GM12878 (cell line): ENCODE measurements around the gene SF3B5. TPM values are rescaled to one million over a fixed set of nuclear protein-coding genes. Genes with fewer than 3 reads are reported as not detected.

Experiments
- ATAC-seq: fragments of 200-7000 bp; cut with Tn5 transposase; 3 replicates; pipeline ENCODE4 v1.9.1; 2020; ENCODE audit warnings: mild to moderate bottlenecking, moderate library complexity
- BruUV-seq: library from RNA; stranded (reverse); fragments of 400-500 nt; replicated peaks from 2 replicates; lab custom pipeline; 2021; lab: Mats Ljungman, UMichigan
- CTCF ChIA-PET: fragments of 300-600 bp; sonication (Branson Sonifier 250); formaldehyde crosslinking; extraction: SDS; loops from one replicate; lab custom pipeline; 2021; ENCODE audit warnings: inconsistent platforms; lab: Yijun Ruan, JAX
- POLR2A ChIA-PET: fragments of 350-600 bp; formaldehyde crosslinking; extraction: SDS; loops from one replicate; lab custom pipeline; 2021; ENCODE audit warnings: inconsistent platforms; lab: Charles Lee
- RAD21 ChIA-PET: fragments of 300-600 bp; sonication (Branson Sonifier 250); formaldehyde crosslinking; loops from one replicate; lab custom pipeline; 2023; ENCODE audit warnings: antibody characterized with exemption; ENCODE audit not compliant: unreplicated experiment; lab: Charles Lee
- SMC1A ChIA-PET: fragments of 300-600 bp; sonication (Branson Sonifier 250); formaldehyde crosslinking; loops from one replicate; lab custom pipeline; 2023; ENCODE audit not compliant: unreplicated experiment, uncharacterized antibody; lab: Charles Lee
- DNase-seq: peaks from one replicate; pipeline ENCODE4 v3.0.0-alpha.2; 2011; ENCODE audit warnings: low read depth, low spot score
- FAIRE-seq: peaks from 3 replicates; lab custom pipeline; 2011; peaks lifted over from hg19 to GRCh38; lab: Jason Lieb, UNC
- H2AFZ ChIP-seq: 2 replicates; pipeline ENCODE4 v1.6.0; 2011; ENCODE audit warnings: low read depth, low read length, control low read depth; ENCODE audit not compliant: control insufficient read depth
- H3K27ac ChIP-seq: 2 replicates; pipeline ENCODE4 v1.5.1; 2011; ENCODE audit warnings: control low read depth; ENCODE audit not compliant: control insufficient read depth, insufficient read depth
- H3K27me3 ChIP-seq, 2 experiments: replicated peaks in 1 of 2; 2 replicates each; pipeline versions ENCODE4 v1.6.0 to v1.6.1; 2011; ENCODE audit warnings: low read length in 1 of 2; ENCODE audit not compliant: control insufficient read depth in 2 of 2, insufficient read depth in 2 of 2
- H3K36me3 ChIP-seq, 2 experiments: 2 replicates each; pipeline ENCODE4 v1.5.1; 2011; ENCODE audit warnings: low read length in 1 of 2; ENCODE audit not compliant: control insufficient read depth in 2 of 2, insufficient read depth in 2 of 2
- H3K4me1 ChIP-seq: 2 replicates; pipeline ENCODE4 v1.6.1; 2011; ENCODE audit warnings: mild to moderate bottlenecking, low read length, moderate library complexity, mixed read lengths; ENCODE audit not compliant: control insufficient read depth, insufficient read depth
- H3K4me2 ChIP-seq: 2 replicates; pipeline ENCODE4 v1.6.0; 2011; ENCODE audit warnings: control low read depth; ENCODE audit not compliant: control insufficient read depth, insufficient read depth
- H3K4me3 ChIP-seq: fragments of 200-600 bp; sonication (generic); 2 replicates; pipeline ENCODE4 v1.5.1; 2016
- H3K79me2 ChIP-seq: 2 replicates; pipeline ENCODE4 v1.6.0; 2011; ENCODE audit warnings: low read length; ENCODE audit not compliant: control insufficient read depth, insufficient read depth
- H3K9ac ChIP-seq: 2 replicates; pipeline ENCODE4 v1.8.0; 2011; ENCODE audit warnings: low read length, control low read depth, mixed read lengths; ENCODE audit not compliant: control insufficient read depth, insufficient read depth
- H3K9me3 ChIP-seq: replicated peaks from 3 replicates; pipeline ENCODE4 v1.5.1; 2011; ENCODE audit warnings: mild to moderate bottlenecking, low read length; ENCODE audit not compliant: control insufficient read depth, insufficient read depth
- H4K20me1 ChIP-seq: 2 replicates; pipeline ENCODE4 v1.6.0; 2011; ENCODE audit not compliant: control insufficient read depth, insufficient read depth
- ATF2 ChIP-seq: IDR thresholded peaks from 2 replicates; pipeline ENCODE4 v1.6.1; 2012; ENCODE audit warnings: low read length, inconsistent platforms
- MAX ChIP-seq: IDR thresholded peaks from 2 replicates; pipeline ENCODE4 v1.6.1; 2012; ENCODE audit warnings: low read depth, low read length, improper control_type of control experiment
- NR2C2 ChIP-seq: IDR thresholded peaks from 2 replicates; pipeline ENCODE4 v1.6.1; 2011; ENCODE audit warnings: borderline replicate concordance, low read depth; ENCODE audit not compliant: control insufficient read depth, insufficient read length
- PRDM15 ChIP-seq: fragments of 450-650 bp; formaldehyde crosslinking; IDR thresholded peaks from 2 replicates; pipeline ENCODE4 v1.4.0; 2020; ENCODE audit warnings: mild to moderate bottlenecking, moderate library complexity
- STAT1 ChIP-seq: fragments of 450-650 bp; conservative IDR thresholded peaks from 2 replicates; pipeline ENCODE4 v1.6.1; 2014; ENCODE audit warnings: antibody characterized with exemption, mild to moderate bottlenecking
- TBL1XR1 ChIP-seq: IDR thresholded peaks from 2 replicates; pipeline ENCODE4 v1.6.1; 2012; ENCODE audit warnings: low read depth, low read length, improper control_type of control experiment
- ZBTB33 ChIP-seq: fragments of 450-650 bp; IDR thresholded peaks from 2 replicates; pipeline ENCODE4 v1.6.1; 2017; ENCODE audit warnings: mild to moderate bottlenecking
- WGBS: methylation state at CpG from one replicate; pipeline ENCODE4 v1.1.6; 2016; ENCODE audit warnings: low lambda C conversion rate; ENCODE audit not compliant: insufficient replicate concordance, insufficient coverage; ENCODE audit errors: missing lambda C conversion rate; 5-methylcytosine and 5-hydroxymethylcytosine counted together
- in situ Hi-C: fragments of 300-500 bp; cut with MboI; formaldehyde crosslinking; loops from 9 replicates; pipeline ENCODE4 v1.14.3; 2018; ENCODE audit warnings: mixed read lengths
- intact Hi-C: fragments of 100-400 bp; cut with micrococcal nuclease; formaldehyde crosslinking; loops from one replicate; pipeline ENCODE4 v1.14.2; 2022; ENCODE audit not compliant: unreplicated experiment
- polyA plus RNA-seq, 11 experiments: library from polyadenylated mRNA; depleted of rRNA in 4 of 11; unstranded in 6 of 11; stranded (reverse) in 5 of 11; fragments of >200 nt; fragmentation: Nextera tagmentation in 4 of 11; fragmentation: Illumina TruSeq in 1 of 11; extraction: Ambion mirVana in 4 of 11; extraction: Trizol in 1 of 11; gene quantifications; 1 replicate in 1 of 11; 2 replicates in 10 of 11; pipeline versions ENCODE4 v1.2.1 to v1.2.3, GENCODE V29; 2011 to 2016; ENCODE audit warnings: inconsistent platforms in 2 of 11, missing spikeins in 2 of 11, low read depth in 1 of 11
- total RNA-seq, 4 experiments: library from RNA; depleted of rRNA in 3 of 4; stranded (reverse); fragments of >200 nt in 3 of 4; fragmentation: Illumina TruSeq in 1 of 4; extraction: Trizol in 1 of 4; gene quantifications; 2 replicates each; pipeline versions ENCODE4 v1.2.1 to v1.2.3, GENCODE V29; 2013 to 2021

The SF3B5 gene
- total and polyA plus RNA-seq, 10 of the 15 experiments (the other 5 are each of a cell fraction or from before 2014, with no cell fraction given) = 220 to 864 (median 341) TPM

- no peak for TF ChIP-seq MAX
- no peak for TF ChIP-seq ATF2
- TF ChIP-seq PRDM15 (CRISPR knock-in tag) = no peak
- TF ChIP-seq ZBTB33 = no peak
- no peak for TF ChIP-seq NR2C2
- TF ChIP-seq TBL1XR1 = no peak
- TF ChIP-seq STAT1 = no peak
- TF ChIP-seq, all 136 proteins: peak for 0
- Histone ChIP-seq H3K4me3 (no peak overlapping the region), H3K27ac (no peak overlapping the region), H3K4me1 (no peaks in the 10 kb centered on the region), H3K4me2 (no peak overlapping the region), H3K9me3 (no peaks in the 10 kb centered on the region), H3K9ac (no peak overlapping the region), H3K27me3 (no peaks in the 10 kb centered on the region), H3K79me2 (no peaks in the 10 kb centered on the region), H2AFZ (no peak overlapping the region), H3K36me3 (no peaks in the 10 kb centered on the region), H4K20me1 (no peaks in the 10 kb centered on the region)
- SMC1A ChIA-PET = no interaction called here
- RAD21 ChIA-PET = no interaction called here
- in situ Hi-C loops (no loop called here), intact Hi-C loops (no loop called here)
- BruUV-seq = no TSS peak
- WGBS = 73% methylated on average over 5 of the region's 5 CpGs
- no peak for FAIRE-seq
- no peak for DNase-seq
- no peak for ATAC-seq
- POLR2A ChIA-PET = no interaction called here
- CTCF ChIA-PET = no interaction called here
Measured at GRCh38 chr6:144119376-144119775, 24.0 kb upstream of the SF3B5 start.
